A673 (cell line): Measurements from ENCODE around the gene ANKRD13D. TPM values are rescaled to one million over a fixed set of nuclear protein-coding genes. Genes with fewer than 3 reads are reported as not detected.

Experiments used
- BruUV-seq: library from RNA; stranded (reverse); fragments of 400-500 nt; replicated peaks from 2 replicates; lab custom pipeline; 2021; lab: Mats Ljungman, UMichigan
- CTCF ChIA-PET: fragments of 300-600 bp; sonication (Branson Sonifier 250); formaldehyde crosslinking; loops from one replicate; lab custom pipeline; 2022; ENCODE audit warnings: antibody characterized with exemption; lab: Charles Lee
- POLR2A ChIA-PET: fragments of 300-600 bp; sonication (Branson Sonifier 250); formaldehyde crosslinking; loops from one replicate; lab custom pipeline; 2022; ENCODE audit warnings: antibody characterized with exemption; ENCODE audit not compliant: low non-redundant PET; lab: Charles Lee
- DNase-seq: peaks from one replicate; pipeline ENCODE4 v3.0.0-alpha.2; 2015; ENCODE audit warnings: low spot score
- H3K27ac ChIP-seq: fragments of 200-600 bp; sonication (generic); 2 replicates; pipeline ENCODE4 v1.5.1; 2016; ENCODE audit warnings: mixed run types, low read depth, mild to moderate bottlenecking, mixed read lengths, antibody characterized with exemption, low read length; ENCODE audit not compliant: poor library complexity, severe bottlenecking
- H3K27me3 ChIP-seq: fragments of 200-600 bp; sonication (generic); replicated peaks from 2 replicates; pipeline ENCODE4 v1.6.1; 2017; ENCODE audit warnings: mixed run types, low read depth, mild to moderate bottlenecking, mixed read lengths, antibody characterized with exemption, low read length; ENCODE audit not compliant: insufficient read depth, poor library complexity
- H3K36me3 ChIP-seq: fragments of 200-600 bp; sonication (generic); 2 replicates; pipeline ENCODE4 v1.6.1; 2016; ENCODE audit warnings: mixed run types, mild to moderate bottlenecking, mixed read lengths, antibody characterized with exemption, low read length; ENCODE audit not compliant: insufficient read depth, poor library complexity, severe bottlenecking
- H3K4me1 ChIP-seq: fragments of 200-600 bp; sonication (generic); 2 replicates; pipeline ENCODE4 v1.6.1; 2017; ENCODE audit warnings: mixed run types, mild to moderate bottlenecking, mixed read lengths, antibody characterized with exemption, low read length; ENCODE audit not compliant: insufficient read depth, poor library complexity, severe bottlenecking
- H3K4me3 ChIP-seq: fragments of 200-600 bp; sonication (generic); 2 replicates; pipeline ENCODE4 v1.5.1; 2016; ENCODE audit warnings: low read depth, mixed run types, mild to moderate bottlenecking, mixed read lengths, low read length; ENCODE audit not compliant: poor library complexity, severe bottlenecking
- H3K9me3 ChIP-seq: fragments of 200-600 bp; sonication (generic); 2 replicates; pipeline ENCODE4 v1.6.1; 2016; ENCODE audit warnings: mixed run types, low read depth, mild to moderate bottlenecking, mixed read lengths, antibody characterized with exemption, low read length; ENCODE audit not compliant: poor library complexity, severe bottlenecking
- CTCF ChIP-seq: fragments of 300-800, 200-600 bp; sonication (generic); conservative IDR thresholded peaks from 2 replicates; pipeline ENCODE4 v1.5.1; 2017; ENCODE audit warnings: low read depth, mild to moderate bottlenecking, antibody characterized with exemption, low read length, moderate library complexity, mixed read lengths
- EZH2 ChIP-seq: fragments of 200-600 bp; sonication (generic); IDR thresholded peaks from 2 replicates; pipeline ENCODE4 v1.6.1; 2017; ENCODE audit warnings: borderline replicate concordance, low read depth, mild to moderate bottlenecking, mixed read lengths, antibody characterized with exemption, low read length; ENCODE audit not compliant: poor library complexity, severe bottlenecking
- intact Hi-C: fragments of 100-400 bp; cut with micrococcal nuclease; formaldehyde crosslinking; loops from one replicate; pipeline ENCODE4 v1.10.0; 2022; ENCODE audit not compliant: unreplicated experiment
- total RNA-seq: library from RNA; stranded (reverse); gene quantifications from 2 replicates; pipeline ENCODE4 v1.2.3, GENCODE V29; 2021

ANKRD13D gene
- total RNA-seq, 1 experiment from 2014 or later, result 101 TPM

GRCh38 chr11:67264260-67264659, 24.8 kb upstream of the ANKRD13D start:
- DNase-seq, result no peak
- peaks cover 42% of the 10 kb centered on the region for H3K4me1 ChIP-seq
- peaks cover 15% of the 10 kb centered on the region for H3K36me3 ChIP-seq
- no peak for TF ChIP-seq EZH2
- TF ChIP-seq CTCF, result no peak
- POLR2A ChIA-PET, result no interaction called here
- CTCF ChIA-PET, result interaction anchor here (0.6 to 1.4 kb wide), 2 partner anchors 54 to 93 kb away, joined by 4 to 5 read pairs; no protein-coding TSS in a partner anchor
- H3K4me3 ChIP-seq, result no peak overlapping the region
- no peak overlapping the region for H3K27ac ChIP-seq
- no TSS peak for BruUV-seq
- H3K9me3 ChIP-seq, result no peaks in the 10 kb centered on the region
- no peaks in the 10 kb centered on the region for H3K27me3 ChIP-seq
- intact Hi-C loops, result no loop called here

GRCh38 chr11:67264877-67265632, 24.0 kb upstream of the ANKRD13D start:
- Histone ChIP-seq H3K4me1 (peaks cover 50% of the 10 kb centered on the region), H3K9me3 (no peaks in the 10 kb centered on the region), H3K36me3 (peaks cover 15% of the 10 kb centered on the region), H3K27me3 (no peaks in the 10 kb centered on the region), H3K4me3 (no peak overlapping the region), H3K27ac (no peak overlapping the region)
- no TSS peak for BruUV-seq
- TF ChIP-seq CTCF, result no peak
- no peak for TF ChIP-seq EZH2
- no peak for DNase-seq
- ChIA-PET POLR2A (interaction anchor here (0.7 kb wide), 1 partner anchor 1974 kb away, joined by 6 read pairs; no protein-coding TSS in a partner anchor), CTCF (interaction anchor here (0.6 to 1.4 kb wide), 4 partner anchors 35 to 117 kb away, joined by 3 to 5 read pairs (median 4); no protein-coding TSS in a partner anchor)
- intact Hi-C loops, result no loop called here

- Histone ChIP-seq H3K27ac (peak overlapping the region; percentile 47), H3K36me3 (peaks cover 15% of the 10 kb centered on the region), H3K4me3 (peak overlapping the region; percentile 36), H3K4me1 (peaks cover 58% of the 10 kb centered on the region), H3K27me3 (no peaks in the 10 kb centered on the region), H3K9me3 (no peaks in the 10 kb centered on the region)
- no TSS peak for BruUV-seq
- peak; percentile 73 for DNase-seq
- POLR2A ChIA-PET, result interaction anchor here (0.6 kb wide), 1 partner anchor 40 kb away, joined by 6 read pairs; no protein-coding TSS in a partner anchor
- CTCF ChIA-PET, result interaction anchor here (0.5 to 1.4 kb wide), 4 partner anchors 51 to 117 kb away, joined by 3 to 9 read pairs (median 4); no protein-coding TSS in a partner anchor
- intact Hi-C loops, result no loop called here
- TF ChIP-seq EZH2, result no peak
- TF ChIP-seq CTCF, result peak; percentile 74
Observed at GRCh38 chr11:67265633-67266448, 23.3 kb upstream of the ANKRD13D start.
